ENCODE results near the gene MIPEP.

DNA sequence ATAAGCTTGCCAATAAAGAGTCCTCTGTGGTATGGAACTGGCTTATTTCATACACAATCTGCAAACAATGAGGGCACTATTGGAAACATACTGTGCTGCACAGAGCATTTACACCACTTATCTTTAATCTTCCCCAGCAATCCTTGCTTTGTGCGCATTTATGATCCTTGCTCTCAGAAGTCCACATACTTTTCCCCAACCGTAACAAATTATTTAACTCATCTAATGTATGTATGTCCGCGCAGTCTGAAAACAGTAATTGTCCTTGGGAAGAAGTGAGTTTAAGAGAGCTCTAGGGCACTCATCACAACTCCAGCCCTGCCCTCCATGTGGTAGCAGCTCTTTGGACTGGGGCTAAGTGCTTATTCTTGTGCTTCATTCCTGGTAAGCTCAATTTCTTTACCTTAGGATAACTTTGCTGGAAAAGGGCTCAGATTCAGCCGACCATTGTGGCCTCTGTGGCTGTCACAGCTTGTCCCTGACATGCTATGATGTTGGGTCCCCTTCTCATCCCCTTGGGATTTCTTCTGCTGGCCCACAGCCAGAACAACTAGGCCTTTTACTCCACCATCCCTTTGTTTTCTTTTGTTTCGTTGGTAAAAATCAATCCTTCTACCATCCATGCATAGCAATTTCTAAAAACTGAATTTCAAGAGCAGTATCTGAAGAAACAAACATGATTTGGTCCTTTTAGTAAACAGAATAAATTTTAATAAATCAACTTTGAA lies 166.3 kb downstream of the MIPEP start:
- TF ChIP-seq, protein P1, sequence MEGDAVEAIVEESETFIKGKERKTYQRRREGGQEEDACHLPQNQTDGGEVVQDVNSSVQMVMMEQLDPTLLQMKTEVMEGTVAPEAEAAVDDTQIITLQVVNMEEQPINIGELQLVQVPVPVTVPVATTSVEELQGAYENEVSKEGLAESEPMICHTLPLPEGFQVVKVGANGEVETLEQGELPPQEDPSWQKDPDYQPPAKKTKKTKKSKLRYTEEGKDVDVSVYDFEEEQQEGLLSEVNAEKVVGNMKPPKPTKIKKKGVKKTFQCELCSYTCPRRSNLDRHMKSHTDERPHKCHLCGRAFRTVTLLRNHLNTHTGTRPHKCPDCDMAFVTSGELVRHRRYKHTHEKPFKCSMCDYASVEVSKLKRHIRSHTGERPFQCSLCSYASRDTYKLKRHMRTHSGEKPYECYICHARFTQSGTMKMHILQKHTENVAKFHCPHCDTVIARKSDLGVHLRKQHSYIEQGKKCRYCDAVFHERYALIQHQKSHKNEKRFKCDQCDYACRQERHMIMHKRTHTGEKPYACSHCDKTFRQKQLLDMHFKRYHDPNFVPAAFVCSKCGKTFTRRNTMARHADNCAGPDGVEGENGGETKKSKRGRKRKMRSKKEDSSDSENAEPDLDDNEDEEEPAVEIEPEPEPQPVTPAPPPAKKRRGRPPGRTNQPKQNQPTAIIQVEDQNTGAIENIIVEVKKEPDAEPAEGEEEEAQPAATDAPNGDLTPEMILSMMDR (conservative IDR thresholded peaks at IDR 0.05 in 1 of 2, IDR thresholded peaks at IDR 0.05 in 1 of 2; ENCODE audit: low read depth in 1 of 2, low read length in 2 of 2) = no peak
- no peak for TF ChIP-seq EZH2 (IDR thresholded peaks at IDR 0.05; ENCODE audit: low read length, missing control alignments)
